Choroid plexus epithelial cell (primary cell): Measurements from ENCODE around the gene HSPBP1.
A peak's percentile ranks its signal among the peaks of the same experiment; 100 is the strongest.

Source experiments
- DNase-seq: peaks from one replicate; pipeline ENCODE4 v3.0.0-alpha.2; 2010; ENCODE audit warnings: low read depth
- H3K4me3 ChIP-seq: 2 replicates; pipeline ENCODE4 v1.5.1; 2011; ENCODE audit warnings: low read depth, mild to moderate bottlenecking, control low read depth, low read length, moderate library complexity
- TF ChIP-seq, protein P1 (sequence below): conservative IDR thresholded peaks from 2 replicates; pipeline ENCODE4 v1.5.1; 2011; ENCODE audit warnings: low read depth, mild to moderate bottlenecking, control low read depth, inconsistent platforms, low read length, moderate library complexity

Gene HSPBP1

DNA sequence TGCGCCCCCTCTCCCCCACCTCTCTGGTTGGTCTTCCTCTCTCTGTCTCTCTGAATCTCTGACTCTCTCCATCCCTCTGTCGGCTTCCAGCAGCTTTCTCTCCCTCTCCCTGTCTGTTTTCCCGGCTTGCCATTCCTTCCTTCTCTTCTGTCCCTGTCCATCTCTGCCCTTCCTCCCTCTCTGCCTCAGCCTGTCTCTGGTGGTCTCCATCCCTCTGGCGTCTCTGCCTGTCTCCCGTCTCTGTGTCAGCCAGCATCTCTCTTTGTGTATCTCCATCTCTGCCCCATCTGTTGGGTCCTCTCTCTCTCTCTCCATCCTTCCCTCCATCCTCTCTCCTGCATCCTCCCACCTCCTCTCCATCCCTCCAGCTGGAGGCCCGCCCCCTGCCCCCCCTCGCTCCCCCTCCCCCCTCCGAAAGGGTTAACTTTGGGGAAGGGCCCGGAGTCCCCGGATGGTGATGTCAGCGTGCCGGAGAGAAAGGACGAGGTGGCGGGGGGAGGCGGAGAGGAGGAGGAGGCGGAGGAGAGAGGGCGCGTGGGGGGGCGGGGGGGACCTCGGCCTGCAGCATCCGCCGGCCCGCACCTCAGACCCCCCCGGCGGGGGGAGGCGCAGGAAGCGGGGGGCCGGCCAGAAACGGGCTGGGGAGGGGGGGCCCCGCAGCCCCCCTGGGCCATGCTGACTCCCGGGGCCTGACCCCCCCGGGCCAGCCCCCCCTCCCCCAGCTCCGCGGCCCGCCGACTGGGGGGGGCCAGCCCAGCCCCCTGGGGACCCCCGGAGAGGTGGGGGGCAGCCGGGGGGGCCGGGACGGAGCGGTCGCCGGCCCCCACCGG is 3.9 kb upstream of the HSPBP1 start, which contains the start of gene BRSK1:
Gene BRSK1, plus strand, starts transcription at position 450 of the 830 bp plus-strand sequence. CDS start 446 bp downstream, outside the sequence.
- TF ChIP-seq, protein P1, sequence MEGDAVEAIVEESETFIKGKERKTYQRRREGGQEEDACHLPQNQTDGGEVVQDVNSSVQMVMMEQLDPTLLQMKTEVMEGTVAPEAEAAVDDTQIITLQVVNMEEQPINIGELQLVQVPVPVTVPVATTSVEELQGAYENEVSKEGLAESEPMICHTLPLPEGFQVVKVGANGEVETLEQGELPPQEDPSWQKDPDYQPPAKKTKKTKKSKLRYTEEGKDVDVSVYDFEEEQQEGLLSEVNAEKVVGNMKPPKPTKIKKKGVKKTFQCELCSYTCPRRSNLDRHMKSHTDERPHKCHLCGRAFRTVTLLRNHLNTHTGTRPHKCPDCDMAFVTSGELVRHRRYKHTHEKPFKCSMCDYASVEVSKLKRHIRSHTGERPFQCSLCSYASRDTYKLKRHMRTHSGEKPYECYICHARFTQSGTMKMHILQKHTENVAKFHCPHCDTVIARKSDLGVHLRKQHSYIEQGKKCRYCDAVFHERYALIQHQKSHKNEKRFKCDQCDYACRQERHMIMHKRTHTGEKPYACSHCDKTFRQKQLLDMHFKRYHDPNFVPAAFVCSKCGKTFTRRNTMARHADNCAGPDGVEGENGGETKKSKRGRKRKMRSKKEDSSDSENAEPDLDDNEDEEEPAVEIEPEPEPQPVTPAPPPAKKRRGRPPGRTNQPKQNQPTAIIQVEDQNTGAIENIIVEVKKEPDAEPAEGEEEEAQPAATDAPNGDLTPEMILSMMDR = no peak
- peak; percentile 36 for DNase-seq
- peak within 1 kb of the TSS; percentile 44 for H3K4me3 ChIP-seq

DNA sequence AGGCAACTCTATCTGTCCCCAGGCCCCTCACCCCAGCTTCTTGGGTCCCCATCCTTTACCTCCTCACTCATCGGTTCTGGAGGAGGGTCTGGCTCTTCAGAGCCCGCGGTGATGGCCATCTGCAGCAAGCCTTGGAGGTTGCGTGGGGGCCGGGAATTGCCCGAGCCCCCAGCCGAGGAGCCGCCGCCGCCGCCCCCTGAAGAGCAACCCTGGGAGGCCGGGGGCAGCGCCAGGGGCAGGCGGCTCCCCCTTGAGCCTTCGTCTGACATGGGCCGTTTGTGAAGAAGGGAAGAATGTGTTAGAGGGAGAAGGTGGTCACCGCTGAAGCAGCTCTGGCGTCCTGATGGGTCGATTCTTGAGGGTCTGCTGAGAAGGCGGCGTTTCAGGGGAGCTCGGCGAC is 570 bp downstream of the HSPBP1 start:
- DNase-seq = no peak
- TF ChIP-seq, protein P1 = no peak
- H3K4me3 ChIP-seq = peak overlapping the region; percentile 95

DNA sequence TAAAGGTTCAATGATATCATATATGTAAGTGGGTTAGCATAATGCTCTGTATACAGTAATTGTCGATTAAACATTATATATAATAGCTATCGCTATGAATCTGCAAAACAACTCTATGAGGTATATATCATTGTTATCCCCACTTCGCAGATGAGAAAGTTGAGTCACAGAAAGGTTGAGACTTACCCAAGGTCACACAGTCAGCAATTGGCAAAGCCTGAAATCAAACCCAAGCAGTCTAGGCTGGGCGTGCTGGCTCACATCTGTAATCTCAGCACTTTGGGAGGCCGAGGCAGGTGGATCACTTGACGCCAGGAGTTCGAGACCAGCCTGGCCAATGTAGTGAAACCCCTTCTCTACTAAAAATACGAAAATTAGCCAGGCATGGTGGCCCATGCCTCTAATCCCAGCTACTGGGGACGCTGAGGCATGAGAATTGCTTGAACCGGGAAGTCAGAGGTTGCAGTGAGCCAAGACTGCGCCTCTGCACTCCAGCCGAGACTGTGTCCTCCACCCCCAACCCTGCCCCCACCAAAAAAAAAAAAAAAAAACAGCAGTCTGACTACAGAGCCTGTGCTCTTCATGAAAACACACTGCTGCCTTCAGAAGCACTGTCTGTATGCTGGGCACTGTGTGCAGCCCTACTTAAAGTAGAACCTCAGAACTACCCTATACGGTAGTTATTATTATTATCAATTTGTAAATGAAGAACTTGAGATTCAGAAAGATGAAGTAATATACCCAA is 1.3 kb downstream of the HSPBP1 start:
- DNase-seq = no peak
- no peak overlapping the region for H3K4me3 ChIP-seq
- TF ChIP-seq, protein P1 = no peak

DNA sequence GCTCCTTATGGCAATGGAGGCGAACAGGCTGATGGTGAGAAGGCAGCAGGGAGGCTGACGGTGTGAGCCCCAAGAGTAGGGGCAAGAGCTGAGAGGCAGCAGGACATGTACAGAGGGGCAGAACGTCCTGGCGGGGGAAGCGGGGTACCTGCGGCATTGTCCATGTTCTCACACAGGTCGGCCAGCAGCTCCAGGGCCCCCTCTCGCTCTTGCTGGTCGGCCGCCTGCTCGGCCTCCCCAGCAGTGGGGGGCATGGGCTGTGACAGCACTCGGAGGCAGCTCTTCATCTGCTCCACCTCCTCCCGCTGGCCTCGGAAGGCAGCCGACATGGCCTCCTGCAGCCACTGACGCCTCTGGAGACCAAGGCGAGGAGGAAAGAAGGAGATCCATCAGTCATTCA is 2.4 kb downstream of the HSPBP1 start:
- no peak for DNase-seq
- TF ChIP-seq, protein P1 = no peak
- H3K4me3 ChIP-seq = no peak overlapping the region

DNA sequence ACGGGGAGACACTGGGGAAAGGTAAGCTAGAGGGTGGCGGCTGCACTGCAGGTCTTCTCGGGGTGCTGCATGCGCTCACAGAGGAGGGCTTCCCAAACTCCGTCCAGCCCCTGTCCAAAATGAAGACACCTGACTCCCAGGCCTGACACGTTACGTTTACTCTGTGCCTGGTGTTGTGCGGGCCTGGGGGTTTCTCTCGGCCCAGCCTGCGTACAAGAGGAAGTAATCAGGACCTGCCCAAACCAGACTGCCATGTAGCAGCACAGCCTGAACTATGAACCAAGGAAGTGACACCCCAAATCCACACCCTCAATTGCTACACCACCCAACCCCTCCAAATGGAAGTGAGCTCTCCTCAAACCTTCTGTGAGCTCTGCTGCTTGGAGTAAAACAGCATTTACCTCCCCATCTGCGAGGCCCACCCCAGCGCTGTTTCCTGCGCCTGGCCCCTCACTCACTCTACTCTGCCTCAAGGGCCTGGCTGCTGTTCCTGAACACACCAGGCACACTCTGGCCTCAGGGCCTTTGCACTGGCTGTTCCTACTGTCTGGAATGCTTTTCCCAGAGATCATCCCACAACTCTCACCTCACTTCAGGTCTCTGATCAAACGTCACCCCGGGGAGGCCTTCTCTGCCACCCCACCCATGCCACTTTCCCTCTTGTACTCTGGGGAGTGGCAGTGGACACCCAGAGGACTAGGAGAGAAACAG is 3.0 kb downstream of the HSPBP1 start:
- no peak for DNase-seq
- TF ChIP-seq, protein P1 = no peak
- no peak overlapping the region for H3K4me3 ChIP-seq

DNA sequence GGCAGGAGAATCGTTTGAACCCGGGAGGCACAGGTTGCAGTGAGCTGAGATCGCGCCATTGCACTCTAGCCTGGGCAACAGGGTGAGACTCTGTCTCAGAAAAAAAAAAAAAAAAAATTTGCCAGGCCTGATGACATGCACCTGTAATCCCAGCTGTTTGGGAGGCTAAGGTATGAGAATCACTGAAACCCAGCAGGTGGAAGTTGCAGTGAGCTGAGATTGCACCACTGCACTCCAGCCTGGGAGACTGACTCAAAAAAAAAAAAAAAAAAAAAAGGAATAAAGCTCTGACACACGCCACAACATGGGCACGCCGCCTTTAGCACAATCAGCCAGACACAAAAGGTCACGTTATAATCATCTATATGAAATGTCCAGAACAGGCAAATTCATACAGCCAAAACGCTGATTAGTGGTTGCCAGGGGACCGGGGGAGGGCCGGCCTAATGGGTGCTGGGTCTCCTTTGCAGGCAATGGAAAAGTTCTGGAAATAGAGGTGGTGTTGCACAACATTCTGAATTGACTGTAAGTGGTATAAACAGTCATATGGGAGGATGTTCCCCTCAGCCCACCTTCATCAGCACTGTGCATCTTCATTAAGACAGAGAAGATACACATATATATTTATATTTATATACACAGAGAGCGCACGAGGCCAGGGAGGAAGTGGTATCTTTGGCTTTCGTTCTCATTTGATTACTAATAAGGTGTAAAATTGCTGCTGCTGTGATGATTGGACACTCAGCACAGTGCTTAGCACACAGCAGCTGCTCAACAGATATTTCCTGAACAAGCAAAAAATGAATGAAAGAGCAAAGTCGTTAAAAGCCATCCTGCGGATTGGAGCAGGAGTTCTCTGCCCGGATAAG is 3.8 kb downstream of the HSPBP1 start:
- H3K4me3 ChIP-seq = no peak overlapping the region
- DNase-seq = no peak

More for the DNA sequence above, 3.8 kb downstream of the HSPBP1 start:
- TF ChIP-seq, protein P1 = no peak
